ENCODE measurements around the gene LAMA2.

GRCh38 chr6:129022011-129022553 lies 139.1 kb downstream of the LAMA2 start:
- TF ChIP-seq POLR2AphosphoS5 (IDR thresholded peaks at IDR 0.05; ENCODE audit: low read depth, low read length) (no peak), SIN3A (IDR thresholded peaks at IDR 0.05; ENCODE audit: borderline replicate concordance, insufficient read depth, low read length) (no peak), REST (IDR thresholded peaks at IDR 0.05; ENCODE audit: insufficient read depth in 1 of 2, low read depth in 2 of 2, low read length in 2 of 2) (no peak), TAF1 (IDR thresholded peaks at IDR 0.05; ENCODE audit: borderline replicate concordance, insufficient read depth, low read length) (no peak), FOXP2 (optimal IDR thresholded peaks at IDR 0.05; ENCODE audit: borderline replicate concordance, extremely low read depth, extremely low read length, insufficient read depth) (no peak)

All from PFSK-1 (cell line).